GM19099 (cell line): ENCODE data around the gene PBLD.

Experiments
- POLR2A ChIP-seq: IDR thresholded peaks from 3 replicates; pipeline ENCODE4 v1.6.1; 2011; ENCODE audit warnings: low read depth; ENCODE audit not compliant: insufficient read length; ENCODE audit errors: extremely low read depth

The PBLD gene

DNA sequence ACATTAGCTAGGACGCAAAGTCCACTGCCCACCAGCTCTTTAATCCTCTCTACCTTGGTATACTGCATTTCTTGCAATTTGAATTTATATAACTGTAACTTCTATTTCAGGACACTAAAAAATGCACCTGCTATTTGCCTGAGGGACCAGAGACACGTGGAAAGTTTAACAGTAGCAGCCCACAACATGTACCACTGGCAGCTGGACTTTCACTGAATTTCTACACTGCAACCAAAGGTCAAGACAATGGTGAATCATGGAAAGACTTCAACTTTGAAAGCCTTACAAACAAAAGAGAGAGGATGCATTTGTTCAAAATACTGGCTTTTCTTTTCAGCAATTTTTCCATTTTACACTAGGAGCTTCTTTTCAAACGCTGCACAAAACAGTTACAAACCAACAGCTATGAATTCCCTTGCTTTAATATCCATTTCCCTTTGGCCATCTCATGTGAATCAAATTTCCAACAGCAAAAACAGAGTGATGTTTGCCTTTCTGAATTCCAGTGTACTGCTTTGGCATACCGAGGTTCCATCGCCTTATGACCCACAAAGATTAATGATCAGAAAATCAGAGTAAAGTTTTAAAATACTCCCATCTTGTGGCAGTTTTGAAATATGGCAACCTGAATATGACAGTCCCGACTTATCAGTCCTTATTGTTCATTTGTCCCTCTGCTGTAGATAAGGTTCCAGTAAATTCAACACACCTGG lies 30.8 kb downstream of the PBLD start:
- TF ChIP-seq POLR2A = no peak

DNA sequence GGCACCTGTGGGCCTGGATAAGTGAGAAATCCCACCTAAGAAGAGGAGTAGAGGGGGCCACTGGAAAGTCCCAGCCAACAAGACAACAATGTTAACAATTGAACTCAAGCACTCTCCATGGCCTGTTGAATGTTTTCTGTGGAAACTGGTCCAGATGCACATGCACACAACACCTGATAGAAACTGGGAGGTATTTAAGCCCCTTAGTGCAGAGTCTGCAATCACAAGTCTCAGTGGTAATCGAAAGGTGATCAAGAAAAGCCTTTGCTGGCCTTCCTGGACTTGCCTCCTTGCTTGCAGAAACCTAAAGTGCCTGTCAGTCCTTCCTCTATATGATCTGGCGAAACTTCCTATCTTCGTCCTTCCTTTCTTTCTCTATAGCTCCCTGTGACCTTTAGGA lies 31.4 kb downstream of the PBLD start:
- TF ChIP-seq POLR2A = no peak

DNA sequence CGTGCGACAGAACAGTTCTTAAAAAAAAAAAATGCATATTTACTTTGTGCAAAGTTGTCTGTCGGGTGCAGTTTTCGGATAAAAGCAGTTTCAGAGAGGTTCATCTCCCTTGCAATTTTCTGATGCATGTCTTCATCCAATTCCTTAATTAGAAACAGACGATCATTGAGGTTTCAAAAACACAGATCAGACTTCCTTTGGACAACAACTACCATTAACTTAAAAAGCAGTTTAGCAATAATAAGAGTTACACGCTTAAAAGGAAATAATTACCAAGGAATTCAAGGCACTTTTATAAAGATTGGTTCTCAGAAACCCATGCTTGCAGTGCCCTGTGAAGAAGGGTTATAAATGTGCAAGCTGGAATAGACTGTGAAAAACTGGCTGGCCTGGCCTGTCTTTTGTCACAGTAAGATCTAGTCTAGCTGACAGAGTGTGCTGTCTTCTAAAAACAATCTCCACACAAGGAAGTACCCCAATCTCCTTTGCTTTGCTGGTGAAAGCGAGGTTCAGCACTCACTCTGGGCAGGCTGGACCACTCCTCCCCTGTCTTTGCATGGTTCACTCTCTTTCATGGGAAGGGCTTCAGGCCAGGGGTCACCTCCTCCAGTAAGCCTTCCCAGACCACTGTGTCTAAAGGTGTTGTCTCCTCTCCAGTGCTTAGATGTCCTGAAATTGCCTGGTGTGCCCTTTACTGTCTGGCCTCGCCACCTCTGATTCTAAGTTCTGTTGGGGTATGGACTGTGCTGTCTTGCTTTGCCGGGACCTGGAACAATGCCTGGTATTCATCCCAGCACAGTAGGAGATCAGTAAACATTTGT lies 35.7 kb downstream of the PBLD start:
- TF ChIP-seq POLR2A = no peak

DNA sequence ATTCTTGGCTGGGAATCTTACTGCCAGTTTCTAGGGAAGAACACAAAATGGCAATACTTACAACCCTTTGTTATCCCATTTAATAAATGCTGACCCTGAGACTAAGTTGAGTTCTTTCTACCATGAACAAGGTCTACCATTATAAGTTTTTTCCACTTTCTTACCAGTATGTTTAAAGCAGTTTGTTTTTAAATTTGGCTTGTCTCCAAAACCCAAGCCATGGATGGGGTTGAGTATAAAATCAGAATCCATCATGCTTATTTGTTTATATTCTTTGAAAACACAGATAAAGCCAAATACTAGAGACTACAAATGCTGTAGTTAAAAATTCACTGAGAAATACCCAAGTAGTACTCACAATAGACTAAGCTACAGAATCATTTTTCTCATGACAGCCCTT lies 42.0 kb downstream of the PBLD start:
- no peak for TF ChIP-seq POLR2A

DNA sequence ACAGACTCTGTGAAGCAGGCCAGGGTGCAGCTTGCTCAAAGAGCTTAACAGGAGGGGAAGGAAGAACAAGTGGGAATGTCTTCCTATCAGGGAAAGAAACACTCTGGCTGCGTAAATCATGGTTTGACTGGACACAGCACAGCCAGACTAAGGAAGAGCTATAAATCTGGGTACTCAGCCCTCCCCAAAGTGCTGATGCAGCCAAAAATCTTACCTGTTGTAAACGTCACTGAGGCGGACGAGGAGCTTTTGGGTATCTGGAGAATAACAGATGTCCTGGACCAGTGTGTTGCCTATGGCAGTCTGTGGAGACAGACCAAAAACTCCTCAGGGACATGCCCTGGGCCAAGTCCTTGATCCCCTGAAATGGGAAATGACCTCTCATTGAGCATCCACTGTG lies 44.0 kb downstream of the PBLD start:
- TF ChIP-seq POLR2A = no peak

DNA sequence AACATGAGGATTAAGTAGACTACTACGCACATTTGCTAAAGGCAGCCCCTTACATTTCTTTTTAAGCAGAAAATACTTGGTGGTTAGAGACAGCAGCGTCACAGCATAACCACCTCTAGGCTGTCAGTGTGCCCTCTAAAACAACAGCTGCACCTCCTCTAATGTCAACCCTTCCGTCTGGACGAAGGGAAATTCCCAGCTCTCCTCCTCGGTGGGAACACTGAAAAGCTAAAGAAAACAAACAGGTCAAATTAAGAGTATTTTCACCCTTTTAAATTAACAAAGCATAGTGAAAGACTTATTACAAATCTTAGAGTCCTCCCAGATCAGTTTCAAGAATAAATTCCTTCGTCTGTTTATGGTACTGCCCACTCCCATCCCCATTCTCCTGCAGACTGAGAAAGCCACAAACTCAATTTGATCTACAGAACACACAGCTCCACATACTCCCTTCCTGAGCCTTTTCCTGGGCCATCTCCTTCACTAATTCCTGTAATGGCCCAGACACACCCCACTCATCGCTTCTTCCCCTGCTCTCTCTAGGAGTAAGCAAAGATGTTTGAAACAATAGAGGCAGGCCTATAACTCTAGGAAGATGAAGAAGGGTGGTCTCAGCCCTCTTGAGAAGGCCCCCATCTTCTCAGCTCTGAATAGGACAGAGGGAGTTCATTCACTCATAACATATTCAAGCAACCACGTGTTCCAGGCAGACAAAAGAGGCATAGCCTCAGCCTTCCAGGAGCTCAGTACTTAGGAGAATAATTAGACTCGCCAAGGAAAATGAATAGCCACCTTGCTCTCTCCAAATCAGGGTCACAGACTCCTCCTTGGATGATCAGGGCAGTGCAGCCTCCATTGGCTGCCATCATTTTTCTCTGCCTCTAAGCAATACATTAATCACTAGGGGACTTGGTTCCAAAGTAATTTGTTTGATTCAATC lies 48.4 kb downstream of the PBLD start:
- no peak for TF ChIP-seq POLR2A

DNA sequence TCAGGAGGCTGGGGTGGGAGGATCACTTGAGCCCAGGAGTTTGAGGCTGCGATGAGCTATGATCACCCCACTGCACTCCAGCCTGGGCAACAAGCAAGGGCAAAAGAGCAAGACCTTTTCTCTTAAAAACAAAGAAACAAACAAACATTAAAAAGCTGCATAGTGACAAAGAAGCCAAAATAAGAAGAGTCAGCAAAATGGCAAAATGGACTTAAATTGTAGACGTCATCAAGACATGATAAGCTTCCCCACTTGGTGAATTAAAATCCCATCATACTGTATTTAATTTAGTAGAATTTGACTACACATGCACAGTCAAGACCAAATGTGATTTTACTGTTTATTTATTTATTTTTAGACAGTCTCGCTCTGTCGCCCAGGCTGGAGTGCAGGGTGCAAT lies 52.0 kb downstream of the PBLD start:
- no peak for TF ChIP-seq POLR2A

DNA sequence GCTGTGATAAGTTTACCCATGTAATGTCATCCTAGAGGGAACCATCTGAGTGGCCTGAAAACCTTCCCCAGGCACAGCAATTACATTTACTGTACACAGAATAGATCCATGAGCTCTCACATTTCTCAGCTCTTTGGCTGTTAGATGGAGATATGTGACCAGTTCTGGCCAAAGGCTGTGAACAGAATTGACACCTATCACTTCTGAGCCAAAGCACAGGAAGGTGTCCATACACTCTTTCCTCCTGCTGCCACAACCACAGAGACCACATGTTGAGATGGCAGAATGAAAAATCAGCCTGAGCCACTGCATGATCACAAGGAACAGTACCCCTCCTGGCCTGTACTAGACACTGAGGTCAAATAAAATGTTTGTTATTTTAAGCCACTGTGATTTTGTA lies 56.5 kb downstream of the PBLD start:
- TF ChIP-seq POLR2A = no peak

DNA sequence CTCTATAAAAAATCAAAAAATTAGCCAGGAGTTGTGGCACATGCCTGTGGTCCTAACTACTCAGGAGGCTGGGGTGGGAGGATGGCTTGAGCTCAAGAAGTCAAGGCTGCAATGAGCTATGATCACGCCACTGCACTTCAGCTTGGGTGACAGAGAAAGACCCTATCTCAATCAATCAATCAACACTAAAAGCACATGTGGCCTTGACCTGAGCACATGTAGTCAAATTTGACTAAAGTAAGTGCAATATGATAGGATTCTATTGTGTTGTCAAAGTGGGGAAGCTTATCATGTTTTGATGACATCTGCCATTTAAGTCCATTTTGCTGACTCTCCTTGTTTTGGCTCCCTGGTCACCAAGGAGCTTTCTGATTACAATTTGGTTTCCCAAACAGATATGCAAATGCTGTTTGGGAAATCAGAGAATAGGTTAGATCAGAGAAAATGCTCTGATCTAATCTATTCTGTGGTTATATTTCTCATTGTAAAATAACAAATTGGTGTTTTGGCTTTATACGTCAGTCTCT lies 57.1 kb downstream of the PBLD start:
- no peak for TF ChIP-seq POLR2A

DNA sequence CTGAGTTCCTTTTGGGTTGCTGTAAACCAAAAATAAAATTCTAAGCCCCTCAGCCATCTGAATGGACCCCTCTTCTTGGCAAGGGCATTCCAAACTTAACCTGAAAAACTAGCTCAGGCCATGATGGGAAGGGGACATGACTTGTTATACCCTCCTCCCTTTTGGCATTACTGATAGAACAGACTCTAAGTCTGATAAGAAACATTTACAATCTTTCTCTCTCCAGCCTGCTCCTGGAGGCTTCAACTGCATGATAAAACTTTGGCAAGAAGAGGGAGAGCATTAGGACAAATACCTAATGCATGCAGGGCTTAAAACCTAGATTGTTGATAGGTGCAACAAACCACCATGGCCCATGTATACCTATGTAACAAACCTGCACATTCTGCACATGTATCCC lies 59.9 kb downstream of the PBLD start:
- TF ChIP-seq POLR2A = no peak

DNA sequence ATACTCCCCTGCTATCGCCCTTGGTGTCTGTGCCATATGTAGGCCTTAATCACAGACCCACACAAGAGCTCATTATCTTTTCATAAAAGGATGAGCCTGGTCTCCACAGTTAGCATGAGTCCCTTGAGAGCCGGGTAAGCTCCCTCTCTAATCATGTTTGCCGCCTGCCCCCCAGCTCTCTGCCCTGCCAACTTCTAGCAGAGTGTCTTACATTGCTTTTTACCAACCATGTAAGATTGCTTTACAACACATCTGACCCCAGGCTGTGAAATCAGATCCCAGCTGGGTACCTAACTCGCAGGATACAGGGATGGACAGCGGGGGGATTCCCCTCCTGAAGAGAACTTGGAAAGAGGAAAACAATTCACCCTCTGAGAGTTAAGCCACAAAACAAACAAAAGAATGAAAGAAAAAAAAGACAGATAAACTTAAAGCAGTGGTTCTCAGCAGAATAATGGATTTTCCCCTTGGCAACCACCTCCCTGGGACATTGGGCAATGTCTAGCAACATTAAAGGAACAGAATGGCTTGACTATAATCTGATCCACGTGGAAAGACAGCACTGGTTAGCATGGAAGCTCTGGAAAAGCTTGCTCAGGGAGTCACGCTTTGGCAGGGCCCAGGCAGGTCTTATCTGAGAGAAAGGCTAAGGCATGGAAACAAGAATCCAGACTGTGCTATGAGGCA lies 61.4 kb downstream of the PBLD start:
- TF ChIP-seq POLR2A = no peak

DNA sequence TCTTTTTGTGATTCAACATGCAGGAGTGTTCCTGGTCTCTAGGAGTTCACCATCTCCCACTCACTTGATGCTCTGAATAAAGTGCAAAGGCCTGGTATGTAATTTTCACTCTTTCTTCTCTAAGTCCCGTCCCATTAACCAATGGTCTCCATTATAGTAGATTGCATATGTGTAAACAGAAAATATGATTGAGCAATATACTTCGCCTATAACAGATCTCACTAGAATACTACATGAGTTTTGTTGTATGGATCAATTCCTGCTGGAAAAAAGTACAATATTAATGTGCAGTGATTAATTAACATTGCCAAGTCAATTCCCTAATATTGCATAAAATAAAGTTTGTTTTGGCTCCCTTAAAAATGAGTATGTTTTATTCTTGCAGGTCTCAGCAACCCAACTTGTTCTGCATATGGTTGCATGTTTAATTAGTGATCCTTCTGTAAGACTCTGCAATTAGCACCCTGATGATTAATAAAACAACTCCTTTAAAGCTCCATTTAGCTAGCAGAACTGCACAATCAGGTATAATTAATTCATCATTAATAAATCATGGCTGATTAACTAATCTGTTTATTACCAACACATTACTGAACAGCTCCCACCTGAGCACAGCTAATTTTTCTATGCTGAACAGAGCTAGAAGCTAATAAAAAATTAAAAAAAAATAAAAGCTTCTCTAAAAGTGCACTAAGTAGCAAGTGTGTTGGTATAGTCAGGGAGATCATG lies 63.0 kb downstream of the PBLD start:
- no peak for TF ChIP-seq POLR2A

DNA sequence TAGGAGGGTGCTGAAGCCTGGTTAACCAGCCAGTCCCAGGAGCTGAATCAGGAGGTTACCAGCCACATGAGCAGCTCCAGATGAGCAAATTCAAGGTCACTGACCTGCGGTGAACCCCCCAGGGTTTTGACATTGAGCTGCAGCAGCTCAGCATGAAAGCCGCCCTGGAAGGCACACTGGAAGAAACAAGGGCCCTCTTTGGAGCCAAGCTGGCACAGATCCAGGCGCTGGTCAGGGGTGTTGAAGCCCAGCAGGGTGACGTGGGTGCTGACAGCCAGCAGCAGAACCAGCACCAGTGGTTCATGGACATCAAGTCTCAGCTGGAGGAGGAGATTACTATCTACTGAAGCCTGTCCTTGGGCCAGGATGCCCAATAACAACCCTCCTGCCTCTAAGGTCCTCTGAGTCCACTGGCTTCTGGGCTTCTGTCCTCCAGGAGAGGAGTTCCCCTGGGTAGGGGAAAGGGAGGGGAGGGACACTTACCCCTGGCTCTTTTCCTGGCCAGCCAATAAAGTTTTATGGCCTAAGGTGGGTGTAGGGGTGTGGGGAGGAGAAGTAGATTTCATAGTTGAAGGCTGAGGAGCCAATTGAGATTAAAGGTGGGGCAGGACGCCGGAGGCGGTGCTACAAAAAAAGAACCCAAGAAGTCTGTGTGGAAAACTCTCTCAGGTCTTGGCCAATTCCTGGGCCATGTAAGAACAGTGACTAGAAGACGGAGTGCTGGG lies 71.4 kb downstream of the PBLD start:
- no peak for TF ChIP-seq POLR2A
